Suprapubic skin (tissue), 4 donors: ENCODE results near the gene RAP1GDS1.

Source experiments
- POLR2A ChIP-seq, 2 donors: fragments of 450-650 bp; IDR thresholded peaks; one replicate each; pipeline ENCODE4 v1.6.1; 2017; ENCODE audit warnings: antibody characterized with exemption in 2 of 2, mild to moderate bottlenecking in 2 of 2, moderate library complexity in 2 of 2
- POLR2AphosphoS5 ChIP-seq, 3 donors: sonication (generic); formaldehyde crosslinking; IDR thresholded peaks; one replicate each; pipeline ENCODE4 v1.6.1; 2017; ENCODE audit warnings: antibody characterized with exemption in 3 of 3

- TF ChIP-seq POLR2AphosphoS5 (IDR thresholded peaks at IDR 0.05), result no peak
- TF ChIP-seq POLR2A (IDR thresholded peaks at IDR 0.05), result no peak
Observed at GRCh38 chr4:98387345-98388026, 126.3 kb downstream of the RAP1GDS1 start.
